Endodermal cell (in vitro differentiated cells): Measurements from ENCODE around the gene MALSU1. TPM values are rescaled to one million over a fixed set of nuclear protein-coding genes. Genes with fewer than 3 reads are reported as not detected.
"Not testable (repeated sequence)": the region's sequence is repeated elsewhere in the genome, so short reads cannot be mapped to it uniquely, and the experiment has no call there.

Source experiments
- DNase-seq: peaks from one replicate; pipeline ENCODE4 v3.0.0-alpha.2; 2017
- H3K27ac ChIP-seq: 2 replicates; pipeline ENCODE4 v1.5.1; 2013; ENCODE audit warnings: mild to moderate bottlenecking, low read depth, low read length, moderate library complexity
- H3K27me3 ChIP-seq: 2 replicates; pipeline ENCODE4 v1.6.1; 2013; ENCODE audit warnings: mild to moderate bottlenecking, low read length, moderate library complexity; ENCODE audit not compliant: insufficient read depth, control insufficient read depth, poor library complexity, severe bottlenecking
- H3K36me3 ChIP-seq: 2 replicates; pipeline ENCODE4 v1.7.0; 2013; ENCODE audit warnings: mild to moderate bottlenecking, low read length, moderate library complexity; ENCODE audit not compliant: control insufficient read depth, insufficient read depth
- H3K4me1 ChIP-seq: one replicate; pipeline ENCODE4 v1.7.0; 2013; ENCODE audit warnings: low read length; ENCODE audit not compliant: control insufficient read depth, insufficient read depth
- H3K4me3 ChIP-seq: 2 replicates; pipeline ENCODE4 v1.5.1; 2013; ENCODE audit warnings: mild to moderate bottlenecking, low read length, moderate library complexity
- H3K9ac ChIP-seq: 2 replicates; pipeline ENCODE4 v1.6.1; 2013; ENCODE audit warnings: mild to moderate bottlenecking, low read length, moderate library complexity; ENCODE audit not compliant: poor library complexity, severe bottlenecking; ENCODE audit errors: extremely low read depth
- H3K9me3 ChIP-seq: 2 replicates; pipeline ENCODE4 v1.6.1; 2013; ENCODE audit warnings: mild to moderate bottlenecking, low read length, moderate library complexity; ENCODE audit not compliant: control insufficient read depth
- H3K27ac Mint-ChIP-seq: 2 replicates; pipeline ENCODE4 v1.8.0; 2020; ENCODE audit warnings: mixed read lengths
- H3K27me3 Mint-ChIP-seq: 2 replicates; pipeline ENCODE4 v1.8.0; 2021; ENCODE audit warnings: mild to moderate bottlenecking, mixed read lengths; ENCODE audit not compliant: insufficient read depth
- H3K36me3 Mint-ChIP-seq: 2 replicates; pipeline ENCODE4 v1.8.0; 2020; ENCODE audit warnings: low read depth, mixed read lengths
- H3K4me1 Mint-ChIP-seq: 2 replicates; pipeline ENCODE4 v1.8.0; 2020; ENCODE audit warnings: mixed read lengths
- H3K4me3 Mint-ChIP-seq: 2 replicates; pipeline ENCODE4 v1.8.0; 2020; ENCODE audit warnings: mild to moderate bottlenecking, moderate library complexity, mixed read lengths
- H3K9me3 Mint-ChIP-seq: 2 replicates; pipeline ENCODE4 v1.8.0; 2020; ENCODE audit warnings: mild to moderate bottlenecking, mixed read lengths
- CTCF ChIP-seq: fragments of 200-600 bp; sonication (generic); conservative IDR thresholded peaks from 2 replicates; pipeline ENCODE4 v1.5.0; 2021; ENCODE audit warnings: antibody characterized with exemption, mild to moderate bottlenecking
- WGBS, 2 experiments: methylation state at CpG; one replicate each; pipeline versions ENCODE4 v1.1.5 to v1.1.7; 2013; ENCODE audit warnings: missing lambda C conversion rate in 2 of 2, mixed read lengths in 1 of 2; ENCODE audit not compliant: insufficient coverage in 1 of 2, insufficient read length in 1 of 2; 5-methylcytosine and 5-hydroxymethylcytosine counted together
- total RNA-seq, 2 donors: library from RNA; stranded (reverse); fragmentation: NEBNext Ultra II Directional in 1 of 2; extraction: Animal tissue kit (Norgen Biotek cat#: 25700) in 1 of 2; gene quantifications; 2 replicates in 1 of 2; 3 replicates in 1 of 2; pipeline ENCODE4 v1.2.1, GENCODE V29; 2021

The MALSU1 gene
- total RNA-seq, 2 donors from 2014 or later: 73.5 to 87.4 TPM

GRCh38 chr7:23299770-23300300 lies 696 bp downstream of the MALSU1 start:
- Histone ChIP-seq H3K4me1 (peaks cover 7% of the 10 kb centered on the region), H3K4me3 (peak overlapping the region; percentile 98), H3K9me3 (peaks cover 2% of the 10 kb centered on the region), H3K36me3 (peaks cover 25% of the 10 kb centered on the region), H3K27me3 (peaks cover 10% of the 10 kb centered on the region), H3K27ac (no peak overlapping the region), H3K9ac (peak overlapping the region; percentile 86)
- peak overlapping the region; percentile 95 for H3K27ac Mint-ChIP-seq
- TF ChIP-seq CTCF: no peak
- peaks cover 33% of the 10 kb centered on the region for H3K36me3 Mint-ChIP-seq
- H3K4me3 Mint-ChIP-seq: peak overlapping the region; percentile 92
- WGBS, 2 experiments: 26% methylated on average over 12 of the region's 12 CpGs; no CpG with 5 or more reads in 1 of the 2 experiments
- peaks cover 16% of the 10 kb centered on the region for H3K4me1 Mint-ChIP-seq
- DNase-seq: no peak
- peaks cover 17% of the 10 kb centered on the region for H3K27me3 Mint-ChIP-seq
- H3K9me3 Mint-ChIP-seq: peaks cover 1% of the 10 kb centered on the region

GRCh38 chr7:23306936-23307521 lies 7.9 kb downstream of the MALSU1 start:
- Histone ChIP-seq H3K4me3 (no peak overlapping the region), H3K9me3 (peaks cover 7% of the 10 kb centered on the region), H3K36me3 (peaks cover 73% of the 10 kb centered on the region), H3K9ac (no peak overlapping the region), H3K27me3 (no peaks in the 10 kb centered on the region), H3K4me1 (no peaks in the 10 kb centered on the region), H3K27ac (no peak overlapping the region)
- TF ChIP-seq CTCF: no peak
- H3K27ac Mint-ChIP-seq: peak overlapping the region; percentile 32
- H3K4me1 Mint-ChIP-seq: peaks cover 1% of the 10 kb centered on the region
- H3K36me3 Mint-ChIP-seq: peaks cover 82% of the 10 kb centered on the region
- no peak overlapping the region for H3K4me3 Mint-ChIP-seq
- 95 to 100% methylated on average over 1 to 2 of the region's 2 CpGs for WGBS, 2 experiments
- no peaks in the 10 kb centered on the region for H3K9me3 Mint-ChIP-seq
- no peak for DNase-seq
- H3K27me3 Mint-ChIP-seq: no peaks in the 10 kb centered on the region

- H3K27me3 ChIP-seq: no peaks in the 10 kb centered on the region
- H3K27ac ChIP-seq: no peak overlapping the region
- peaks cover 77% of the 10 kb centered on the region for H3K36me3 ChIP-seq
- H3K4me3 ChIP-seq: no peak overlapping the region
- H3K9me3 ChIP-seq: peaks cover 7% of the 10 kb centered on the region
- Mint-ChIP-seq H3K27ac (no peak overlapping the region), H3K4me3 (no peak overlapping the region), H3K36me3 (peaks cover 84% of the 10 kb centered on the region), H3K4me1 (peaks cover 4% of the 10 kb centered on the region), H3K9me3 (no peaks in the 10 kb centered on the region), H3K27me3 (no peaks in the 10 kb centered on the region)
- WGBS, 2 experiments: 93 to 100% methylated on average over 1 to 6 of the region's 6 CpGs
- no peak for DNase-seq
- H3K4me1 ChIP-seq: no peaks in the 10 kb centered on the region
- TF ChIP-seq CTCF: no peak
- no peak overlapping the region for H3K9ac ChIP-seq
These were observed 9.6 kb downstream of the MALSU1 start for GRCh38 chr7:23308754-23309153.

GRCh38 chr7:23312141-23312540 lies 13.0 kb downstream of the MALSU1 start:
- H3K36me3 ChIP-seq: peaks cover 92% of the 10 kb centered on the region
- H3K9ac ChIP-seq, H3K9me3 ChIP-seq, H3K4me3 ChIP-seq, H3K27me3 ChIP-seq, H3K4me3 Mint-ChIP-seq, H3K27me3 Mint-ChIP-seq, H3K9me3 Mint-ChIP-seq, H3K4me1 ChIP-seq, DNase-seq, H3K4me1 Mint-ChIP-seq, H3K27ac ChIP-seq: not testable (repeated sequence)
- H3K27ac Mint-ChIP-seq: peak overlapping the region; percentile 23
- H3K36me3 Mint-ChIP-seq: peaks cover 75% of the 10 kb centered on the region
- WGBS, 2 experiments: 92 to 100% methylated on average over 1 to 2 of the region's 2 CpGs
